ENCODE results near the gene GIGYF2. TPM values are rescaled to one million over a fixed set of nuclear protein-coding genes. Genes with fewer than 3 reads are reported as not detected.
A peak's percentile ranks its signal among the peaks of the same experiment; 100 is the strongest.

GIGYF2 gene
- total RNA-seq, 2 donors from 2014 or later = 62.5 to 72.3 TPM

GRCh38 chr2:232779934-232780333 lies 82.8 kb downstream of the GIGYF2 start:
- peaks cover 3% of the 10 kb centered on the region for H3K4me1 ChIP-seq (ENCODE audit: control insufficient read depth, insufficient read depth, low read length)
- no peak for DNase-seq
- H3K36me3 ChIP-seq (ENCODE audit: control insufficient read depth, insufficient read depth, low read length) = peaks cover 23% of the 10 kb centered on the region
- no peak overlapping the region for H3K4me3 Mint-ChIP-seq
- peaks cover 39% of the 10 kb centered on the region for H3K4me1 Mint-ChIP-seq
- peaks cover 21% of the 10 kb centered on the region for H3K36me3 Mint-ChIP-seq (ENCODE audit: low read depth)
- H3K27ac ChIP-seq (ENCODE audit: low read depth, low read length) = no peak overlapping the region
- no peak overlapping the region for H3K27ac Mint-ChIP-seq
- no peak overlapping the region for H3K9ac ChIP-seq (ENCODE audit: extremely low read depth, low read length, poor library complexity, severe bottlenecking)
- no peaks in the 10 kb centered on the region for H3K9me3 ChIP-seq (ENCODE audit: control insufficient read depth, low read length)
- H3K27me3 ChIP-seq (ENCODE audit: control insufficient read depth, insufficient read depth, low read length, poor library complexity, severe bottlenecking) = no peaks in the 10 kb centered on the region
- 82 to 84% methylated on average over 1 of the region's 1 CpG for WGBS, 2 experiments (ENCODE audit: insufficient coverage in 1 of 2, insufficient read length in 1 of 2)
- H3K9me3 Mint-ChIP-seq = peaks cover 3% of the 10 kb centered on the region
- H3K4me3 ChIP-seq (ENCODE audit: low read length) = no peak overlapping the region
- no peaks in the 10 kb centered on the region for H3K27me3 Mint-ChIP-seq (ENCODE audit: insufficient read depth)
- no peak for TF ChIP-seq CTCF (conservative IDR thresholded peaks at IDR 0.05)

GRCh38 chr2:232781765-232782164 lies 84.6 kb downstream of the GIGYF2 start:
- Histone ChIP-seq H3K9ac (ENCODE audit: extremely low read depth, low read length, poor library complexity, severe bottlenecking) (no peak overlapping the region), H3K4me3 (ENCODE audit: low read length) (no peak overlapping the region), H3K4me1 (ENCODE audit: control insufficient read depth, insufficient read depth, low read length) (peaks cover 3% of the 10 kb centered on the region), H3K27me3 (ENCODE audit: control insufficient read depth, insufficient read depth, low read length, poor library complexity, severe bottlenecking) (no peaks in the 10 kb centered on the region), H3K27ac (ENCODE audit: low read depth, low read length) (no peak overlapping the region), H3K9me3 (ENCODE audit: control insufficient read depth, low read length) (no peaks in the 10 kb centered on the region), H3K36me3 (ENCODE audit: control insufficient read depth, insufficient read depth, low read length) (peaks cover 31% of the 10 kb centered on the region)
- Mint-ChIP-seq H3K36me3 (ENCODE audit: low read depth) (peaks cover 31% of the 10 kb centered on the region), H3K4me3 (no peak overlapping the region), H3K27me3 (ENCODE audit: insufficient read depth) (no peaks in the 10 kb centered on the region), H3K9me3 (peaks cover 3% of the 10 kb centered on the region), H3K4me1 (peaks cover 30% of the 10 kb centered on the region), H3K27ac (peak overlapping the region; percentile 54)
- no peak for DNase-seq
- TF ChIP-seq CTCF (conservative IDR thresholded peaks at IDR 0.05) = no peak

GRCh38 chr2:232783278-232783677 lies 86.1 kb downstream of the GIGYF2 start:
- H3K27ac Mint-ChIP-seq = no peak overlapping the region
- no peaks in the 10 kb centered on the region for H3K27me3 ChIP-seq (ENCODE audit: control insufficient read depth, insufficient read depth, low read length, poor library complexity, severe bottlenecking)
- H3K9ac ChIP-seq (ENCODE audit: extremely low read depth, low read length, poor library complexity, severe bottlenecking) = no peak overlapping the region
- no peak for TF ChIP-seq CTCF (conservative IDR thresholded peaks at IDR 0.05)
- DNase-seq = no peak
- no peak overlapping the region for H3K4me3 Mint-ChIP-seq
- H3K27me3 Mint-ChIP-seq (ENCODE audit: insufficient read depth) = no peaks in the 10 kb centered on the region
- H3K36me3 ChIP-seq (ENCODE audit: control insufficient read depth, insufficient read depth, low read length) = peaks cover 42% of the 10 kb centered on the region
- H3K36me3 Mint-ChIP-seq (ENCODE audit: low read depth) = peaks cover 37% of the 10 kb centered on the region
- no peak overlapping the region for H3K4me3 ChIP-seq (ENCODE audit: low read length)
- peaks cover 27% of the 10 kb centered on the region for H3K4me1 Mint-ChIP-seq
- H3K27ac ChIP-seq (ENCODE audit: low read depth, low read length) = no peak overlapping the region
- H3K9me3 Mint-ChIP-seq = peaks cover 3% of the 10 kb centered on the region
- H3K9me3 ChIP-seq (ENCODE audit: control insufficient read depth, low read length) = no peaks in the 10 kb centered on the region
- H3K4me1 ChIP-seq (ENCODE audit: control insufficient read depth, insufficient read depth, low read length) = peaks cover 3% of the 10 kb centered on the region
